DND-41 (cell line): ENCODE measurements around the gene CKAP4.

Experiments
- ATAC-seq: fragments of 200-7000 bp; cut with Tn5 transposase; 3 replicates; pipeline ENCODE4 v1.9.1; 2021; ENCODE audit warnings: low read depth; ENCODE audit not compliant: insufficient read depth
- DNase-seq: peaks from one replicate; pipeline ENCODE4 v3.0.0-alpha.2; 2020
- H2AFZ ChIP-seq: 2 replicates; pipeline ENCODE4 v1.6.0; 2012; ENCODE audit warnings: low read depth, low read length
- H3K27ac ChIP-seq: 2 replicates; pipeline ENCODE4 v1.5.1; 2012; ENCODE audit warnings: low read length, inconsistent platforms
- H3K27me3 ChIP-seq: fragments of 200-600 bp; sonication (generic); 2 replicates; pipeline ENCODE4 v1.6.0; 2012; ENCODE audit warnings: low read length, mild to moderate bottlenecking, inconsistent platforms; ENCODE audit not compliant: insufficient read depth, poor library complexity
- H3K36me3 ChIP-seq: 2 replicates; pipeline ENCODE4 v1.5.1; 2012; ENCODE audit warnings: low read length, inconsistent platforms; ENCODE audit not compliant: insufficient read depth
- H3K4me1 ChIP-seq: 2 replicates; pipeline ENCODE4 v1.5.1; 2012; ENCODE audit warnings: mild to moderate bottlenecking, low read length; ENCODE audit not compliant: insufficient read depth
- H3K4me2 ChIP-seq: 2 replicates; pipeline ENCODE4 v1.6.0; 2012; ENCODE audit warnings: mild to moderate bottlenecking, moderate library complexity, low read length, inconsistent platforms; ENCODE audit not compliant: insufficient read depth
- H3K4me3 ChIP-seq, 2 experiments: fragments of 200-600 bp in 1 of 2; shearing (Covaris generic) in 1 of 2; 2 replicates each; pipeline ENCODE4 v1.5.1; 2012 to 2016; ENCODE audit warnings: inconsistent platforms in 2 of 2, low read length in 2 of 2, mild to moderate bottlenecking in 2 of 2, low read depth in 1 of 2, moderate library complexity in 1 of 2
- H3K79me2 ChIP-seq: 2 replicates; pipeline ENCODE4 v1.6.0; 2012; ENCODE audit warnings: low read length, inconsistent platforms; ENCODE audit not compliant: insufficient read depth
- H3K9ac ChIP-seq: 2 replicates; pipeline ENCODE4 v1.6.0; 2012; ENCODE audit warnings: low read depth, mild to moderate bottlenecking, inconsistent platforms, low read length, moderate library complexity
- H3K9me3 ChIP-seq: 2 replicates; pipeline ENCODE4 v1.5.1; 2012; ENCODE audit warnings: low read length, moderate library complexity, mild to moderate bottlenecking, inconsistent platforms; ENCODE audit not compliant: insufficient read depth, severe bottlenecking
- H4K20me1 ChIP-seq: 2 replicates; pipeline ENCODE4 v1.6.0; 2012; ENCODE audit warnings: low read length; ENCODE audit not compliant: insufficient read depth
- EZH2 ChIP-seq: IDR thresholded peaks from 3 replicates; pipeline ENCODE4 v1.6.1; 2012; ENCODE audit warnings: borderline replicate concordance, low read depth, mild to moderate bottlenecking, moderate library complexity, low read length, inconsistent platforms; ENCODE audit not compliant: severe bottlenecking
- TF ChIP-seq, protein P1 (sequence below): IDR thresholded peaks from 2 replicates; pipeline ENCODE4 v1.5.1; 2012; ENCODE audit warnings: borderline replicate concordance, low read length, moderate library complexity, mild to moderate bottlenecking; ENCODE audit not compliant: poor library complexity, severe bottlenecking; ENCODE audit errors: extremely low read depth

Gene CKAP4

DNA sequence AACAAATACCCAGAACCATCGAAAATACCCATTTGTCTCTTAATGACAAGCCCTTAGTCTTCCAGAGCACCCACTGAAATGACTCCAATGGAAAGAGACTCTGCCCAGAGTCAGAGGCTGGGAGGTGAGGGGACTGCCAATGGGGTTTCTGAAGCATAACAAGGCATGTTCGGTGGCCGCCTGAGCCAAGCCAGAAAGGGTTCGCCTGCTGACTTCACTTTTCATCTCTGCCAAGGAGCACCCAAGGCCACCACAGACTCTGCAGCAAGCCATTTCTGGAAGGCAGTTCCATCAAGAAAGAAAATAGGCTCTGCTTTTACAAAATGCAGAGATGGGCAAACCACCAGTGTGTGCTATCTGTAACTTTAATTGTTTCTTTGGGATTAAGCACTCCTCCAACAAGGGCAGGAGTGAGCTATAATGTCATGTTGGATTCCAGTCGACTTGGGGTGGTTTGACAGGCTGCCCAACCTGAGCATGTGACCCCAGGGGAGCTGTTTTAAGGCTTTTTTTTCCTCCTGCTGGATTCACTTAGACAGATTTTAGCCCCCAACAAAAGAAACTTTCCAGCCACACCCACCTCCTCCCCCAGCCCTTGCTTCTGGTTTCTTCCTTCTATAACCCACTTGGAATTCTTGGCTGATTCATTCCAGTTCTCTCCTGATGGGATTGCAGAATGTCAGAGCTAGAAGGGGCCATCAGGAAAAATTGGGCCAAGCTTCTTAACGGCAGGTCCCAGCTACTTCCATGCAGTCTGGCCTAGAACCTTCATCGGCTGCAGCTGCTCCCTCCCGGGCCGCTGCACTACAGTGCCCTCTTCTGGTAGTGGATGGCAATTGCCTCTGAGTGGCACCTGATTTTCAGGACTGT is 24.1 kb downstream of the CKAP4 start:
- H3K4me1 ChIP-seq = no peaks in the 10 kb centered on the region
- H2AFZ ChIP-seq = peak overlapping the region; percentile 52; the same call in 1 of the 2 replicates
- no peak overlapping the region for H3K4me2 ChIP-seq
- H3K9me3 ChIP-seq = no peaks in the 10 kb centered on the region
- no peaks in the 10 kb centered on the region for H3K79me2 ChIP-seq
- no peak overlapping the region for H3K4me3 ChIP-seq
- TF ChIP-seq, protein P1, sequence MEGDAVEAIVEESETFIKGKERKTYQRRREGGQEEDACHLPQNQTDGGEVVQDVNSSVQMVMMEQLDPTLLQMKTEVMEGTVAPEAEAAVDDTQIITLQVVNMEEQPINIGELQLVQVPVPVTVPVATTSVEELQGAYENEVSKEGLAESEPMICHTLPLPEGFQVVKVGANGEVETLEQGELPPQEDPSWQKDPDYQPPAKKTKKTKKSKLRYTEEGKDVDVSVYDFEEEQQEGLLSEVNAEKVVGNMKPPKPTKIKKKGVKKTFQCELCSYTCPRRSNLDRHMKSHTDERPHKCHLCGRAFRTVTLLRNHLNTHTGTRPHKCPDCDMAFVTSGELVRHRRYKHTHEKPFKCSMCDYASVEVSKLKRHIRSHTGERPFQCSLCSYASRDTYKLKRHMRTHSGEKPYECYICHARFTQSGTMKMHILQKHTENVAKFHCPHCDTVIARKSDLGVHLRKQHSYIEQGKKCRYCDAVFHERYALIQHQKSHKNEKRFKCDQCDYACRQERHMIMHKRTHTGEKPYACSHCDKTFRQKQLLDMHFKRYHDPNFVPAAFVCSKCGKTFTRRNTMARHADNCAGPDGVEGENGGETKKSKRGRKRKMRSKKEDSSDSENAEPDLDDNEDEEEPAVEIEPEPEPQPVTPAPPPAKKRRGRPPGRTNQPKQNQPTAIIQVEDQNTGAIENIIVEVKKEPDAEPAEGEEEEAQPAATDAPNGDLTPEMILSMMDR = peak; percentile 97
- TF ChIP-seq EZH2 = no peak
- no peak overlapping the region for H3K9ac ChIP-seq
- no peaks in the 10 kb centered on the region for H3K27me3 ChIP-seq
- ATAC-seq (peak; percentile 96), DNase-seq (peak; percentile 75)
- no peaks in the 10 kb centered on the region for H3K36me3 ChIP-seq
- H4K20me1 ChIP-seq = no peaks in the 10 kb centered on the region
- no peak overlapping the region for H3K27ac ChIP-seq

DNA sequence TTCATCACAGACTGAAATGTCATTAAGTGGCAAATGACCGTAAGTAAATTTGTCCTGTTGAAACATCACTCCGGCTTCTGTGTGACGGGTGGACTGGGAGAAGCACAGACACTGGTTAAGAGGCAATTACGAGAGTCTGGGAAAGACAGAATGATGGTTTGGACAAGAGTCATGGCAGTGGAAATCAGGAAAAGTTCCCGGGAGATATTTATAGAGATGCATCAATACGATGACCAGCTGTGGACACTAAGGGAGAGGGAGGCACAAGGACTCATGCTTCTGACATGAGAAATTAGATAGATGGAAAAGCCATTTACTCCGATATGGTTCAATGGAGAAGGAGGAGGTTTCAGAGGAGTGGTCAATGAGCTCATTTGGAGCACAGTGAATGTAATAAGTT is 27.3 kb downstream of the CKAP4 start:
- Histone ChIP-seq H2AFZ (no peak overlapping the region), H3K27me3 (no peaks in the 10 kb centered on the region), H3K9ac (no peak overlapping the region), H3K4me1 (no peaks in the 10 kb centered on the region), H3K9me3 (no peaks in the 10 kb centered on the region), H4K20me1 (no peaks in the 10 kb centered on the region), H3K4me3 (no peak overlapping the region), H3K4me2 (no peak overlapping the region), H3K27ac (no peak overlapping the region), H3K36me3 (no peaks in the 10 kb centered on the region), H3K79me2 (no peaks in the 10 kb centered on the region)
- TF ChIP-seq, protein P1 = no peak
- no peak for TF ChIP-seq EZH2
- DNase-seq (no peak), ATAC-seq (no peak)

DNA sequence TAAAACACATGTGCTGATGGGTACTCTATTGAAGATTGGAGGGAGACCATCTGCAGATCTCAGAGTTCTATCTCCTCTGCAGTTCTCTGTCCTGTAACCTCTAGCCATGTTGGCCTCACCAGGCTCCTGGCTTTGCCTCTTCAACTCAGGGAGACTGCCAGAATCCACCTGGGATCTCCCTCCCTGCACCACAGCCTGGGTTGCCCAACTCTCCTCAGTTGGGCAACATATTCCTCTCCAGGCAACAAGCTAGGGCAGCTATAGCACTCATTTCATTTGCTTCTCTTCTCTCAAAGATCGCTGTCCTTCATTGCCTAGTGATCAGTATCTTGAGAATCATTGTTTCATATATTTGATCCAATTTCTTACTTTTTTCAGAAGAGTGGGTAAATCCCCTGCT is 28.8 kb downstream of the CKAP4 start:
- Histone ChIP-seq H3K4me3 (no peak overlapping the region), H3K27ac (no peak overlapping the region), H3K4me1 (no peaks in the 10 kb centered on the region), H3K9ac (no peak overlapping the region), H4K20me1 (no peaks in the 10 kb centered on the region), H3K36me3 (no peaks in the 10 kb centered on the region), H3K9me3 (no peaks in the 10 kb centered on the region), H3K27me3 (peaks cover 9% of the 10 kb centered on the region), H3K79me2 (no peaks in the 10 kb centered on the region), H3K4me2 (no peak overlapping the region), H2AFZ (no peak overlapping the region)
- no peak for TF ChIP-seq EZH2
- TF ChIP-seq, protein P1 = no peak
- DNase-seq = no peak
- ATAC-seq = no peak
